ENCODE data around the gene DCP1A.

Gene DCP1A

GRCh38 chr3:53318522-53318921, 28.8 kb downstream of the DCP1A start:
- TF ChIP-seq FOXP2 (optimal IDR thresholded peaks at IDR 0.05; ENCODE audit: borderline replicate concordance, extremely low read depth, extremely low read length, insufficient read depth): no peak
- no peak for TF ChIP-seq POLR2AphosphoS5 (IDR thresholded peaks at IDR 0.05; ENCODE audit: low read depth, low read length)
- TF ChIP-seq, protein P1, sequence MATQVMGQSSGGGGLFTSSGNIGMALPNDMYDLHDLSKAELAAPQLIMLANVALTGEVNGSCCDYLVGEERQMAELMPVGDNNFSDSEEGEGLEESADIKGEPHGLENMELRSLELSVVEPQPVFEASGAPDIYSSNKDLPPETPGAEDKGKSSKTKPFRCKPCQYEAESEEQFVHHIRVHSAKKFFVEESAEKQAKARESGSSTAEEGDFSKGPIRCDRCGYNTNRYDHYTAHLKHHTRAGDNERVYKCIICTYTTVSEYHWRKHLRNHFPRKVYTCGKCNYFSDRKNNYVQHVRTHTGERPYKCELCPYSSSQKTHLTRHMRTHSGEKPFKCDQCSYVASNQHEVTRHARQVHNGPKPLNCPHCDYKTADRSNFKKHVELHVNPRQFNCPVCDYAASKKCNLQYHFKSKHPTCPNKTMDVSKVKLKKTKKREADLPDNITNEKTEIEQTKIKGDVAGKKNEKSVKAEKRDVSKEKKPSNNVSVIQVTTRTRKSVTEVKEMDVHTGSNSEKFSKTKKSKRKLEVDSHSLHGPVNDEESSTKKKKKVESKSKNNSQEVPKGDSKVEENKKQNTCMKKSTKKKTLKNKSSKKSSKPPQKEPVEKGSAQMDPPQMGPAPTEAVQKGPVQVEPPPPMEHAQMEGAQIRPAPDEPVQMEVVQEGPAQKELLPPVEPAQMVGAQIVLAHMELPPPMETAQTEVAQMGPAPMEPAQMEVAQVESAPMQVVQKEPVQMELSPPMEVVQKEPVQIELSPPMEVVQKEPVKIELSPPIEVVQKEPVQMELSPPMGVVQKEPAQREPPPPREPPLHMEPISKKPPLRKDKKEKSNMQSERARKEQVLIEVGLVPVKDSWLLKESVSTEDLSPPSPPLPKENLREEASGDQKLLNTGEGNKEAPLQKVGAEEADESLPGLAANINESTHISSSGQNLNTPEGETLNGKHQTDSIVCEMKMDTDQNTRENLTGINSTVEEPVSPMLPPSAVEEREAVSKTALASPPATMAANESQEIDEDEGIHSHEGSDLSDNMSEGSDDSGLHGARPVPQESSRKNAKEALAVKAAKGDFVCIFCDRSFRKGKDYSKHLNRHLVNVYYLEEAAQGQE (IDR thresholded peaks at IDR 0.05; ENCODE audit: insufficient read depth in 1 of 2, low read depth in 2 of 2, low read length in 2 of 2): no peak
- no peak for TF ChIP-seq TAF1 (IDR thresholded peaks at IDR 0.05; ENCODE audit: borderline replicate concordance, insufficient read depth, low read length)
- TF ChIP-seq SIN3A (IDR thresholded peaks at IDR 0.05; ENCODE audit: borderline replicate concordance, insufficient read depth, low read length): no peak

DNA sequence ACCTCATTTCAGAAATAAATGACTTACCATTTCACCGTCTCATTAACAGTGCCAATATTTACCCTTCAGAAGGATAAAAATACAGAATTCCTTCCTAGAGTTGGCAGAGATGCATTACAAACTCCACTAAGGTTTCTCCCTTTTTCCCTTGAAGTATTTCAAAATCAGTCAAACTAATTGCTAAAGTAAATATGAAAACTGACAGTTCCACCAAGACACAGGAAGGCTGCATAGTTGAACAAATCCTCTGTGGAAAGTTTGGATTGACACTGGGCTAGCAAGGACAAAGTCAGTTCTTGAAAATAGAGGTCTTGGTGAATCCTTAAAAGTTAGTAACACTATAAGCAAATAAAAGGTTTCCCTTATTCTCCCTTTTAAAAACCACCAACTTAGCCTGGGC, 34.5 kb downstream of the DCP1A start:
- TF ChIP-seq POLR2AphosphoS5 (IDR thresholded peaks at IDR 0.05; ENCODE audit: low read depth, low read length): no peak
- no peak for TF ChIP-seq SIN3A (IDR thresholded peaks at IDR 0.05; ENCODE audit: borderline replicate concordance, insufficient read depth, low read length)
- TF ChIP-seq, protein P1 (IDR thresholded peaks at IDR 0.05; ENCODE audit: insufficient read depth in 1 of 2, low read depth in 2 of 2, low read length in 2 of 2): no peak
- TF ChIP-seq TAF1 (IDR thresholded peaks at IDR 0.05; ENCODE audit: borderline replicate concordance, insufficient read depth, low read length): no peak
- no peak for TF ChIP-seq FOXP2 (optimal IDR thresholded peaks at IDR 0.05; ENCODE audit: borderline replicate concordance, extremely low read depth, extremely low read length, insufficient read depth)

GRCh38 chr3:53311882-53312281, 35.5 kb downstream of the DCP1A start:
- TF ChIP-seq SIN3A (IDR thresholded peaks at IDR 0.05; ENCODE audit: borderline replicate concordance, insufficient read depth, low read length): no peak
- TF ChIP-seq TAF1 (IDR thresholded peaks at IDR 0.05; ENCODE audit: borderline replicate concordance, insufficient read depth, low read length): no peak
- no peak for TF ChIP-seq FOXP2 (optimal IDR thresholded peaks at IDR 0.05; ENCODE audit: borderline replicate concordance, extremely low read depth, extremely low read length, insufficient read depth)
- TF ChIP-seq POLR2AphosphoS5 (IDR thresholded peaks at IDR 0.05; ENCODE audit: low read depth, low read length): no peak
- TF ChIP-seq, protein P1 (IDR thresholded peaks at IDR 0.05; ENCODE audit: insufficient read depth in 1 of 2, low read depth in 2 of 2, low read length in 2 of 2): no peak

GRCh38 chr3:53303957-53304356, 43.4 kb downstream of the DCP1A start:
- TF ChIP-seq, protein P1 (IDR thresholded peaks at IDR 0.05; ENCODE audit: insufficient read depth in 1 of 2, low read depth in 2 of 2, low read length in 2 of 2): no peak
- TF ChIP-seq POLR2AphosphoS5 (IDR thresholded peaks at IDR 0.05; ENCODE audit: low read depth, low read length) (no peak), FOXP2 (optimal IDR thresholded peaks at IDR 0.05; ENCODE audit: borderline replicate concordance, extremely low read depth, extremely low read length, insufficient read depth) (no peak), SIN3A (IDR thresholded peaks at IDR 0.05; ENCODE audit: borderline replicate concordance, insufficient read depth, low read length) (no peak), TAF1 (IDR thresholded peaks at IDR 0.05; ENCODE audit: borderline replicate concordance, insufficient read depth, low read length) (no peak)

GRCh38 chr3:53303549-53303948, 43.8 kb downstream of the DCP1A start:
- TF ChIP-seq SIN3A (IDR thresholded peaks at IDR 0.05; ENCODE audit: borderline replicate concordance, insufficient read depth, low read length): no peak
- no peak for TF ChIP-seq FOXP2 (optimal IDR thresholded peaks at IDR 0.05; ENCODE audit: borderline replicate concordance, extremely low read depth, extremely low read length, insufficient read depth)
- TF ChIP-seq, protein P1 (IDR thresholded peaks at IDR 0.05; ENCODE audit: insufficient read depth in 1 of 2, low read depth in 2 of 2, low read length in 2 of 2): no peak
- TF ChIP-seq POLR2AphosphoS5 (IDR thresholded peaks at IDR 0.05; ENCODE audit: low read depth, low read length): no peak
- TF ChIP-seq TAF1 (IDR thresholded peaks at IDR 0.05; ENCODE audit: borderline replicate concordance, insufficient read depth, low read length): no peak

Measured in PFSK-1 (cell line).